GM12878 (cell line): ENCODE measurements around the gene ANKRD33B. TPM values are rescaled to one million over a fixed set of nuclear protein-coding genes. Genes with fewer than 3 reads are reported as not detected.

ENCODE experiments used
- HDGF ChIP-seq: fragments of 450-650 bp; IDR thresholded peaks from 2 replicates; pipeline ENCODE4 v1.6.1; 2016; ENCODE audit warnings: antibody characterized with exemption
- MEF2B ChIP-seq: fragments of 450-650 bp; IDR thresholded peaks from 2 replicates; pipeline ENCODE4 v1.6.1; 2018; ENCODE audit warnings: mild to moderate bottlenecking, moderate library complexity; ENCODE audit not compliant: partially characterized antibody, poor library complexity, severe bottlenecking
- NFXL1 ChIP-seq: fragments of 450-650 bp; IDR thresholded peaks from 2 replicates; pipeline ENCODE4 v1.6.1; 2017; ENCODE audit warnings: antibody characterized with exemption, mild to moderate bottlenecking, borderline replicate concordance
- SMAD5 ChIP-seq: IDR thresholded peaks from 2 replicates; pipeline ENCODE4 v1.6.1; 2016; ENCODE audit warnings: antibody characterized with exemption, low read depth
- SPI1 ChIP-seq: IDR thresholded peaks from 2 replicates; pipeline ENCODE4 v1.6.1; 2011; ENCODE audit warnings: low read depth, mild to moderate bottlenecking, low read length, moderate library complexity, borderline replicate concordance; ENCODE audit not compliant: insufficient read depth
- WRNIP1 ChIP-seq: IDR thresholded peaks from 2 replicates; pipeline ENCODE4 v1.6.1; 2011; ENCODE audit warnings: low read depth, low read length, improper control_type of control experiment, borderline replicate concordance
- polyA plus RNA-seq, 11 experiments: library from polyadenylated mRNA; depleted of rRNA in 4 of 11; unstranded in 6 of 11; stranded (reverse) in 5 of 11; fragments of >200 nt; fragmentation: Nextera tagmentation in 4 of 11; fragmentation: Illumina TruSeq in 1 of 11; extraction: Ambion mirVana in 4 of 11; extraction: Trizol in 1 of 11; gene quantifications; 1 replicate in 1 of 11; 2 replicates in 10 of 11; pipeline versions ENCODE4 v1.2.1 to v1.2.3, GENCODE V29; 2011 to 2016; ENCODE audit warnings: inconsistent platforms in 2 of 11, missing spikeins in 2 of 11, low read depth in 1 of 11
- total RNA-seq, 4 experiments: library from RNA; depleted of rRNA in 3 of 4; stranded (reverse); fragments of >200 nt in 3 of 4; fragmentation: Illumina TruSeq in 1 of 4; extraction: Trizol in 1 of 4; gene quantifications; 2 replicates each; pipeline versions ENCODE4 v1.2.1 to v1.2.3, GENCODE V29; 2013 to 2021
- TF ChIP-seq, protein P1 (sequence below): IDR thresholded peaks from 2 replicates; pipeline ENCODE4 v1.6.1; 2011; ENCODE audit warnings: borderline replicate concordance, low read depth, mild to moderate bottlenecking, moderate library complexity, low read length; ENCODE audit not compliant: insufficient read depth, poor library complexity, severe bottlenecking
- TF ChIP-seq, protein P2 (sequence below): fragments of 450-650 bp; conservative IDR thresholded peaks from 2 replicates; pipeline ENCODE4 v1.6.1; 2017; ENCODE audit warnings: mild to moderate bottlenecking, moderate library complexity
- TF ChIP-seq, protein P3 (sequence below): fragments of 450-650 bp; IDR thresholded peaks from 2 replicates; pipeline ENCODE4 v1.6.1; 2014; ENCODE audit warnings: mild to moderate bottlenecking

ANKRD33B gene
- total and polyA plus RNA-seq, 10 of the 15 experiments (the other 5 are each of a cell fraction or from before 2014, with no cell fraction given) = 4.9 to 61.6 (median 15.6) TPM

DNA sequence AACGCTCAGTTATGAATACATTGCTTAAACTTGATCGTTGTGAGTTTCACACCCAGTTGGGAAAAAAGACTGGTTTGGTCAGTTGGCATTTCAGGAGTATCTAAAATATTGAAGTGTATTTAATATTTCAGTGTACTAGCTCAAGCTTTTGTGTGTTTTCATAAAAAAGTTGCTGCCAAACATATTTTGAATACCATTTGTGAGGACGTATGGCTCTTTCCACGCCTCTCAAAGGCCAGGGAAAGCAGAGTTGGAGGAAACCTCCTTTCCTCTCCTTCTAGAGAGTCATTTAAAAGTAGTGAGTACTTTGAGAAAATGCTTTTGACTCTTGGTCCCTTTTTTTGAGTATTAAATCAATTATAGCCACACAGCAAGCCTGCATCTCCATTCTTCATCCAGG, 43.2 kb upstream of the ANKRD33B start (continued):
- TF ChIP-seq, protein P1, sequence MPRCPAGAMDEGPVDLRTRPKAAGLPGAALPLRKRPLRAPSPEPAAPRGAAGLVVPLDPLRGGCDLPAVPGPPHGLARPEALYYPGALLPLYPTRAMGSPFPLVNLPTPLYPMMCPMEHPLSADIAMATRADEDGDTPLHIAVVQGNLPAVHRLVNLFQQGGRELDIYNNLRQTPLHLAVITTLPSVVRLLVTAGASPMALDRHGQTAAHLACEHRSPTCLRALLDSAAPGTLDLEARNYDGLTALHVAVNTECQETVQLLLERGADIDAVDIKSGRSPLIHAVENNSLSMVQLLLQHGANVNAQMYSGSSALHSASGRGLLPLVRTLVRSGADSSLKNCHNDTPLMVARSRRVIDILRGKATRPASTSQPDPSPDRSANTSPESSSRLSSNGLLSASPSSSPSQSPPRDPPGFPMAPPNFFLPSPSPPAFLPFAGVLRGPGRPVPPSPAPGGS = no peak
- TF ChIP-seq MEF2B = no peak
- no peak for TF ChIP-seq WRNIP1
- no peak for TF ChIP-seq SMAD5
- no peak for TF ChIP-seq NFXL1
- TF ChIP-seq, protein P2, sequence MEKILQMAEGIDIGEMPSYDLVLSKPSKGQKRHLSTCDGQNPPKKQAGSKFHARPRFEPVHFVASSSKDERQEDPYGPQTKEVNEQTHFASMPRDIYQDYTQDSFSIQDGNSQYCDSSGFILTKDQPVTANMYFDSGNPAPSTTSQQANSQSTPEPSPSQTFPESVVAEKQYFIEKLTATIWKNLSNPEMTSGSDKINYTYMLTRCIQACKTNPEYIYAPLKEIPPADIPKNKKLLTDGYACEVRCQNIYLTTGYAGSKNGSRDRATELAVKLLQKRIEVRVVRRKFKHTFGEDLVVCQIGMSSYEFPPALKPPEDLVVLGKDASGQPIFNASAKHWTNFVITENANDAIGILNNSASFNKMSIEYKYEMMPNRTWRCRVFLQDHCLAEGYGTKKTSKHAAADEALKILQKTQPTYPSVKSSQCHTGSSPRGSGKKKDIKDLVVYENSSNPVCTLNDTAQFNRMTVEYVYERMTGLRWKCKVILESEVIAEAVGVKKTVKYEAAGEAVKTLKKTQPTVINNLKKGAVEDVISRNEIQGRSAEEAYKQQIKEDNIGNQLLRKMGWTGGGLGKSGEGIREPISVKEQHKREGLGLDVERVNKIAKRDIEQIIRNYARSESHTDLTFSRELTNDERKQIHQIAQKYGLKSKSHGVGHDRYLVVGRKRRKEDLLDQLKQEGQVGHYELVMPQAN = no peak
- no peak for TF ChIP-seq SPI1
- no peak for TF ChIP-seq HDGF
- TF ChIP-seq, protein P3, sequence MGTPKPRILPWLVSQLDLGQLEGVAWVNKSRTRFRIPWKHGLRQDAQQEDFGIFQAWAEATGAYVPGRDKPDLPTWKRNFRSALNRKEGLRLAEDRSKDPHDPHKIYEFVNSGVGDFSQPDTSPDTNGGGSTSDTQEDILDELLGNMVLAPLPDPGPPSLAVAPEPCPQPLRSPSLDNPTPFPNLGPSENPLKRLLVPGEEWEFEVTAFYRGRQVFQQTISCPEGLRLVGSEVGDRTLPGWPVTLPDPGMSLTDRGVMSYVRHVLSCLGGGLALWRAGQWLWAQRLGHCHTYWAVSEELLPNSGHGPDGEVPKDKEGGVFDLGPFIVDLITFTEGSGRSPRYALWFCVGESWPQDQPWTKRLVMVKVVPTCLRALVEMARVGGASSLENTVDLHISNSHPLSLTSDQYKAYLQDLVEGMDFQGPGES = no peak
